CD4-positive, alpha-beta T cell treated with Interleukin-17A for 1 hour (primary cell): ENCODE results near the gene SCN2B.

Source experiments
- DNase-seq: peaks from one replicate; pipeline ENCODE4 v3.0.0-alpha.2; 2020

Gene SCN2B

DNA sequence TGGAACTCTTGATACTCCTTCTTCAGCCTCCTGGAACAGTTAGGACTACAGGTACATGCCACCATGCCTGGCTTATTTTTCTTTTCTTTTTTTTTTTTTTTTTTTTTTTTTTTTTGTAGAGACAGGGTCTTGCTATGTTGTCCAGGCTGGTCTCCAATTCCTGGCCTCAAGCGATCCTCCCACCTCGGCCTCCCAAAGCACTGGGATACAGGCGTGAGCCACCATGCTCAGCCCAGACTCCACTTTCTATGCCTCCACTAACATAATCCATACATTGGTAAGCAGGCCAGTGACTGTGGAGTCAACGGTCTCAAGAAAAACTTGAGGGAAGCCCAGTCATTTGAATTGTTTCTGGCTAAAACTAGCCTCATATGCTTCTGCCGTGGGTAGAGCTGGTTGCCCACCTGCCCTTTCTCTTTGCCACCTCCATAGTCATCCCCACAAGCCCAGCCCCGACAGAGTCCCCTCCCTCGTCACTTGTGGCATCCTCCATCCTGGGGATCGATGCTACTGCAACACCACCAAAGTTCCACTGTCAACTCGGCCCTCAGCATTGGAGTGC, 2.4 kb downstream of the SCN2B start:
- no peak for DNase-seq

DNA sequence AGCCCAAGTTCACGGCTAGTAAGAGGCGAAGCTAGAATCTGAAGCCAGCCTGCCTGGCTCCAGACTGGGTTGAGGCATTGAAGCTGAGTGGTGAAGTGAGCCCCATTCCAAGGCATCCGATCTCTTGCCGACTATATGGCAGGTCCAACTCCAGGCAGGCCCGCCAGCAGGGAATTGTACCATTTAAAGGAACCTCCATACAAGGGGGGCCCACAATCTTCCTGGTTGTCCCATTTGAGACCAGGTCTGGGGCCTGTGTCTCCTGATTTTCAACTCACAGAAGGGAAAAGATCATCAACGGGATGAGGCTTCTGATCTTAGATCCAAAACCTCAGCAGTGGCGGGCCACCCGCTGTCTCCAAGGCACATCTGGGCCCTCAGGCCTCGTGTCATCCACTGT, 4.1 kb downstream of the SCN2B start:
- DNase-seq: no peak

DNA sequence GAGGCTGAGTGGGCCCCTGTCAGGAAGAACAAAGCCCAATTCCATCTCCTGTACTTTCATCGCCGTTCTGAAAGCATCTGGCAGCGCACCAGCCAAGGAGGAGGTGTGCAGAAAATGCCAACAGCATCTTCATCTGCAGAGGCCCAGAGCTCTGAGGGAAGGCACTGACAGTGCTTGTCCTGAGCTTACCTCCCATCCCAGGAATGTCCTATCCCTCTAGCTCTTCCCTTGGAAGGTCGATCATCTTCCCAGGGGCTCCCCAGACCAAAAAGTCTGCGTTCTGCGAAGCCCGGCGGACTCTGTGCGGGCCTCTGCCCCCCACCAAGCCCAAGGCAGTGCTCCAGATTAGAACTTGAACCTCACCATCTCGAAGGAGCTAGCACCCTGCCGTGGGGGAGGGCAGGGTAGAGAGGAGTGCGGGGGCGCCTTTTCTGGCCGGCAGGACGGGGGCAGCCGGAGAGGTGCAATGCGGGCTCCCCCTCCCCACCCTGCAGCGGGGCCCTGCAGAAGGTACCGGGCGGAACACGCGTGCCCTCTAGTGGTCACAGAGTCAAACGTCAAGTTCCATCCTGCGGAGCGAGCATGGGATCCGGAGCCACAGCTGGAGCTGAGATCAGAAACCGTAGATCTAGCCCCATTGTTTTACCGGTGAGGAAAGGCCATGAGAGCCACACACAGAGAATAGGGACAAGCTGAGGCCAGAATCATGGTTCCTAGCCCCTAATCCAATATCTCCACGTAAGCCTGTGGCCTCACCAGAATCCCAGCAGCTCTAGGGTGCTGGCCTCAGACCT, 5.0 kb downstream of the SCN2B start:
- peak; percentile 74 for DNase-seq

DNA sequence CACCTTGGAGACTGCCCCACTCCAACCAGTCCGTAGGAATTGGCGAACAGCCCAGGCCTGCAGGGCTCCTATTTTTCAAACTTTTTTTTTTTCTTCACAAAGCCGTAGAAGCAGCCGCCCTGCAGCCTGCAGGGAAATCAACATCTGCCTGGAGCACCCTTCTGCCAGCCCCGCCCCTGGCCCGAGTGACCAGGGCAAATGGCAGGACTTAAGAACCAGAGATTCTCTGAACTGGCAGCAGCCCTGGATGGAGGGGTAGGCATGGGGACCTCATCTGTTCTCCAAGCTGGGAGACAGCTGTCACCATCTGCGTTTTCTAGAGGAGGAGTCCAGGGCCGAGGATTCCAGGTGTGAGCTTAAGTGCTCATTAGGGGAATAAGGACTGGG, 5.6 kb downstream of the SCN2B start:
- no peak for DNase-seq

DNA sequence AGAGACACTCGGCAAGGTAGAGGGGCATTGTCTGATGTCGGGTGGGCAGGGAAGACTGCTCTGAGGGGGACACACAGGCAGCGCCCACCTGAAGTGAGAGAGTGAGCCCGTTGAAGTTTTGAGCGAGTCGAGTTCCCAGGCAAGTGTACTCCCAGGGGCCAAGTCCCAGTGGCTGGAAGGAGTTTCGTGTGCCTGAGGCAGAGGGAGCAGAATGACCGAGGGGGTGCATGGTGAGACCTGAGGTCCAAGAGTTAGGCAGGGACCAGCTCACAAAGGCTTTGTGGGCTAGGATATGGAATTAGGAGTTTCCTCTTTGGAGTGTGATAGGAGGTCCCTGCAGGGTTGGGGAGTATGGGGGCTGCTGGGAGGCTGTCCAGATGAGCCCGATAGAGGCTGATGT, 6.2 kb downstream of the SCN2B start:
- DNase-seq: no peak

DNA sequence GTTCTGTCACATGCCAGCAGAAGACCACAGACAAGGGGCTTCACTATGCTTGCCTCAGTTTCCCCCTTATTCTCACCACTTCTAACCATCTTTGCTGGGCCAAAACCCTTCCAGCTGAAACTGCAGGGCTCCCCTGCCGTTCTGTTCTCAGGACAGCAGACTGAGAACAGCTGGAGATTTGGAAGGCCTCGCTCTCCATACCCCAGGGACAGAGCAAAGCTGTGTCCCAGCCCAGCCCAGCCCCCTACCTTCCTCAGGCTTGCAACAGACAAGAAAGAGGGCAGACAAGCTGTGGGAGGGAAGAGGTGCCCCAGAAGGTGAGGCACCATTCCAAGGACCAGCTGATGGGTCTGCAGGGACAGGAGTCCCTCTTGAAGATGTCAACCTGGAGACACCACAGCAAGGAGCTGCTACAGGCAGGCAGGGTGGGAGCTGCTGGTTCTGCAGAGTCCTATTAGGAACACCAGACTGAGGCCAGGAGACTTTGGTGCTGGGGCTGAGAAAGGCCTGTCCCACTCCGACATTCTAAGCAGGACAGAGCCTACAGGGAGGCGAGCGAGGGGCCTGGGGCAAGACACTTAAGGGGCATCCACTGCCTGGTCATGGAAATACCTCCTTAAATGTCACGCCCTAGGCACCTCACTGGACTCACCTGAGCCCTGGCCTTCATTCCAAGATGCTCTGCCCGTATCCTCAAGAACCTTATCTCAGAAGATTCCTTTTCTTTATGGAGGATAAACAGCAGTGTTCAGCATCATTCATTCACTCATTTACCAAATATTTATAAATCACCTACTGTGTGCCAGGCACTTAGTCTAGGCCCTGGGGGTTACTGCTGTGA, 6.9 kb downstream of the SCN2B start:
- DNase-seq: no peak

DNA sequence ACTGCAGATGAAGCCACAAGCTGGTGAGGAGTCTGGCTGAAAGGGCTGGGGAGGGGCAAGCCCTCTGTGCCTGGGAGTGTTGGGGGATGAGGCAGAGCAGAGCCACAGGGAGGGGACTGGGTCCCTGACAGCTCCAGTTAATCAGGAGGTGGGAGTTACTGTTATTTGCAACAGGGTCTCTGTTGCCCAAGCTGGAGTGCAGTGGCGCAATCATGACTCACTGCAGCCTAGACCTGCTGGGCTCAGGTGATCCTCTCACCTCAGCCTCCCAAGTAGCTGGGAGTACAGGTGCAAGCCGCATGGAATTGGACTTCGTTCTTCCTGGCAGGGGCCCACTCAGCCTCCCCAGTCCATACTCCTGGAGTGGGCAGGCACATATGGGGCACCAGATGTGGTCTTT, 7.7 kb downstream of the SCN2B start:
- no peak for DNase-seq

DNA sequence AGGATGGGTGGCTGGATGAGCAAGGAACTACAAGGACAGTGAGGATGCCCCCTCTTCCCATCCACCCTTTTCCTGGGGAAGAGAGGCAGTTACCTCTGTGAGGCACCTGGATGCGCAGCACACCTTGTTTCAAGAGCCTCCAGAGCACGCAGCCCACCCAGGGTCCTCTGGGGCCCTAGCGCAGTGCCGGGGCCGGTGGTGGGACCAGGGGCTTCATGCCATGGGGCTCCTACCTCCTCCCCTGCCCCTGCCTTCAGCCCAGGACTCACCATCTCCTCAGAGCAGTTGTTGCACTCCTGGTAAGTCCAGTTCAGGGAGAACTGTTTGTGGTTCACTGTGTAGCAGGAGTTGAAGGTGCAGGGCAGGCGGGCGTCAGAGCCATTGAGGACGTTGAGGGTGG, 8.1 kb downstream of the SCN2B start:
- DNase-seq: no peak

DNA sequence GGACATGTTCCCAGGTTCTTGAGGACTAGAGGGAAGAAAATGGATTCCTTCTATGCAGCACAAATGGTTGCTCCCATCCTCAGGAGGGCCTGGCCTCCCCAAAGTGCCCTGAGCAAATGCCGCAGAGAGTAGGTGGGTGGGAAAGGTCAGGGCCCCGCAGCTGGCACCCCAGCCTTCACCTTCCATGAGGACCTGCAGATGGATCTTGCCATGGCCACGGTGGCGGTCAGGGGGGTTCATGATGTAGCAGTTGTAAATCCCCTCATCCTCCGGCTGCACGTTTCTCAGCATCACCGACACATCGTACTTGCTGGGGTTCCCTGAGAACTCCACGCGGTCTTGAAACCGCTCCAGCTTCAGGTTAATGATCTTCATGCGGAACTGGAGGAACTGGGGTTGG, 8.5 kb downstream of the SCN2B start:
- DNase-seq: no peak

DNA sequence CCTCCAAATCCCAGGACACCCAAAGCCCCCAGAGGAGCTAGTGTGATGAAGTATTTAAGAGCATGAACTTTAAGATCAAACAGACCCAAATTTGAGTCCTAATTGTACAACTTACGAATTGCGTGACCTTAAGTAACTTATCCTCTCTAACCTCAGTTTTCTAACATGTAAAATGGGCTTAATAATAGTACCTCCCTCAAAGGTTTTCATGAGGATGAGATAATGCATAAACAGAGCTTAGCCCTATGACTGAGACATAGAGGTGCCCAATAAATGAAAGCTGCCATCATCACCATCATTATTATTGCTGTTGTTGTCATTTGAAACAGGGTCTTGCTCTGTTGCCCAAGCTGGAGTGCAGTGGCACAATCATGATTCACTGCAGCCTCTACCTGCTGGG, 9.2 kb downstream of the SCN2B start:
- no peak for DNase-seq

DNA sequence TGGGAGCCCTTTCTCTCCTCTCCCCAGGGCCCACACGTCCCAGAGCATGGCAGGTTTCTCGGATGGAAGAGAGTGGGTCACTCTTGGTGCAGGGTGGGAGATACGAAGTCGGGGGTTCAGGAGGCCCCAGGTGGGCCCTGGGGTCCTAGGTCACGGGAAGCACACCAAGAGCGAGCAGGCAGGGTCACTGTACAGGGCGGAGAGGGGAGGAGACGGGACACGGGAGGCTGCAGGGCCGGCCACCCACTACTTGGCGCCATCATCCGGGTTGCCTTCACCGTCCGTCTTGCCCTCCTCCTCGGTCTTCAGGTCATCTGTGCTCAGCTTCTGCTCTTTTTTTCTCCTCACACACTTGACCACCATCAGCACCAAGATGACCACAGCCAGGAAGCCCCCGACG, 9.8 kb downstream of the SCN2B start:
- DNase-seq: no peak

DNA sequence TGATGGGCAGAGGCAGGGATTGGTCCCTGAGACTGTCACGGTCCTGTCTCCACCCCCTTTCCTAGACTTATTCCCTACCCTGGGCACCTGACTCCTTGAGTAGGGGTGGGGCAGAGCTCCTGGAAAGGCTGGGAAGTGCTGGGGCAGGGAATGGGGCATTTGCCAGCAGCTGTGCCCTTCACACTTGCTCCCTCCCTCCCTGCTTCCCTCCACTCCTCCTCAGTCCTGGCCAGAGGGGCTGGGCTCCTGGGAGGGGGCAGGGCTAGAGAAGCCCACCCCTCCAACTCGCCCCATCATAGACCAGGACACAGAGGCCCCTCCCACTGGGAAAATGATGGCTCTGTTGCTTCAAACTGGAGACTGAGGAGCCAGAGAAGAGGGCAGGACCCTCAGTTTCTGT, 11.6 kb downstream of the SCN2B start:
- DNase-seq: no peak

DNA sequence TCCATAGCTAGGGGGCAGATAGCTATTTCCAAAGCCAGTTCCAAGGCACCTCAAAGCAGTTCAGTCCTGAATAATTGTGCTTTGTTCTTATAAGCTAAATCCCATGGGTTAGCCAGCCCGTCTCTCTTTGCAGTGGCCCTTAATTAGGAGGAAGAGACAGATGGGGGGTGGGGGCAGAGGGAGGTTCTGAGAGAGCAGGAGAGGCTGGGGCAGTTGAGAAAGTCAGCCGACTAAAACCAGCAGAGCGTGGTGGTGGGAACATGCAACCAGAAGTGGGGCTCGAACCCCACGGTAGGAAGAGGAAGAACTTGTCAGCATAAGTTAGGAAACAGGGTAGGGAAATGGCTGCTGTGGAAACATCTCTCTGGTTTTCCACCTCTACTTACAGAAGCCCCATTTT, 12.9 kb downstream of the SCN2B start:
- DNase-seq: no peak

DNA sequence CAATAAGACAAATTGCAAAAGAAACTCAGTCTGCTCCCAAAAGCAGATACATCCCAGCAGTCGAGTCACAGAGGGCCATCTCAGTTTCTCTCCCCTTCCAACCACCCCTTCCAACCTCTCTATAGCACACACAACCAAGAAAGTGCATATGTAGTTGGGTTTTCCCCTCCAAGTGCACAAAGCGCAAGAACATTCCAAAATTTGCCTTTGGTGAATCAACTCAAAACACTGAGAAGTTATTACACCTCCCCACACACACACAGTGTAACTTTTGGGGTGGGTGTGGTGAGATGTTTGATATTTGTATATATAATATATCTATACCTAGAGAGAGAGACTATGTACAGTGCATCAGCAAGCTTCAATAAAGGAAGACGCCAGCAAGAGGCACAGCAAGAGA, 13.6 kb downstream of the SCN2B start:
- DNase-seq: no peak

DNA sequence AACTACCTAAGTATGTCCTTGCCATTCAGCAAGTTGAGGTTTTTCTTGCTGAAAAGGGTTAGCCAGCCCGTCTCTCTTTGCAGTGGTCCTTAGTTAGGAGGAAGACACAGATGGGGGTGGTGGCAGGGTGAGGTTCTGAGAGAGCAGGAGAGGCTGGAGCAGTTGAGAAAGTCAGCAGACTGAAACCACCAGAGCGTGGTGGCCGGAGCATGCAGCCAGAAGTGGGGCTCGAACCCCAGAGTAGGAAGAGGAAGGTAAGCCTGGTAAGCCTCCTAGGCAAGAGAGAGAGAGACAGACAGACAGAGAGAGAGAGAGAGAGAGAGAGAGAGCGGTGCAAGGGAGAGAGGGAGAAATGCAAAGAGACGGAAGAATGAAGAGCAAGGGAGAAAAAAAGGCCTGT, 14.7 kb downstream of the SCN2B start:
- no peak for DNase-seq

DNA sequence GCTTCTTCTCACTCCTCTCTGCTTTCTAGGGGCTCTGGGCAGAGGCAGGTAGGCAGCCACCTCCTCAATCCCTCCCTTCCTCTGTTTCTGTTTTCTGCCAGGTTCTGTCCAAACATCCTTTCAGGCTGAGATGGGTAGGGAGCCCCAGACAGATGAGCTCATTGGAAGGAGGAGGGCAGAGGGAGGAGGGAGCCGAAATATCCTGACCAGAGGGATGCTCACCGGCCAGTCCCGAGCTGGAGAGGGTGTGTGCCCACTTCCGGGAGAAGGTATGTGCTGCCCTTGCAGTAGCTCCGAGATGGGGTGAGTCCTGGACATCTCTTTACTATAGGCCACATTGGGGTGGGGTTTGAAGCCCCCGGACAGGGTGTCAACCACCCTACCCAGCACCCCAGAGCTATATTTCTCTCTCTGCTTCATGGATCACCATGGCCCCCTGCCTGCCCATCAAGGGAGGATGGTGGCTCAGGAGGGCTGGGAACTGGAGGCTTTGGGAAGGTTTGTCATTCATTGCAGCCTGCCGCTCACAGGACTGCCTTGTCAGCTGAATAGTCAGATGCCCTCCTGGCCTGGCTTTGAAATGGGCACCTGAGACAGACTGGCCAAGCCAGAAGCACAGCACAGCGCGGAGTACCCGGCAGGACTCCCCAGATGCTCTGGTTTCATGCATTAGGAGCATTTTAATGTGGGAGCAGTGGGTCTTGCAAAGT, 19.1 kb downstream of the SCN2B start:
- DNase-seq: no peak

DNA sequence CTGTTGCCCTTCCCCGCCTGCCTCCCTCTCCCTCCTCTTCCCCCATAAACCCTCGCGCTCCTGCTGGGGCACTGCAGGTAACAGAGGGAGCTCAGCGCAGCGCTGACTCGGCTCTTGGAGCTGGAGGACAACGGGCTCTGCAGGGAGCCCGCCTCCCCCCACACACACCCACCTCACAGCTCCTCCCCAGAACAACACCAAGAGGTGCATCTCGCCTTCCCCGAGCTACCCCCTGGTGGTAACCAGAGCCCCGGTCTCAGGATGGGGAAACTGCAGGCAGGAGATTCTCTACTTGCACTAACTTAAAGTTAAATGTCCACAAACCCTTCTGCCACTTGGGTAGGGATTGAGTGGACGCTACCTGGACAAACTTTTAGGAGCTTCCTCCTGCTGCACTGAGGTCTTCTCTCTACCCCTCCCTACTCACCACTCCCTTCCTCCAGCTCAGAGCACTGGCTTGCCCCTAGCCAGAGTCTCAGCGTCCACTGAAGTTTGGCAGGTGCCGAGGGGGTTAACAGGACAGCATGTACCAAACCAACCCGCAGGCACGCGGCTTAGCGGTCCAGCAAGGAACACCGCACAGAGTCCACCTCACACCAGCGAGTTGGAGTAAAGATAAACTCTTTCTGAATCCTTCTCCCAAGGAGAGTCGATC, 19.8 kb downstream of the SCN2B start:
- DNase-seq: peak; percentile 13

DNA sequence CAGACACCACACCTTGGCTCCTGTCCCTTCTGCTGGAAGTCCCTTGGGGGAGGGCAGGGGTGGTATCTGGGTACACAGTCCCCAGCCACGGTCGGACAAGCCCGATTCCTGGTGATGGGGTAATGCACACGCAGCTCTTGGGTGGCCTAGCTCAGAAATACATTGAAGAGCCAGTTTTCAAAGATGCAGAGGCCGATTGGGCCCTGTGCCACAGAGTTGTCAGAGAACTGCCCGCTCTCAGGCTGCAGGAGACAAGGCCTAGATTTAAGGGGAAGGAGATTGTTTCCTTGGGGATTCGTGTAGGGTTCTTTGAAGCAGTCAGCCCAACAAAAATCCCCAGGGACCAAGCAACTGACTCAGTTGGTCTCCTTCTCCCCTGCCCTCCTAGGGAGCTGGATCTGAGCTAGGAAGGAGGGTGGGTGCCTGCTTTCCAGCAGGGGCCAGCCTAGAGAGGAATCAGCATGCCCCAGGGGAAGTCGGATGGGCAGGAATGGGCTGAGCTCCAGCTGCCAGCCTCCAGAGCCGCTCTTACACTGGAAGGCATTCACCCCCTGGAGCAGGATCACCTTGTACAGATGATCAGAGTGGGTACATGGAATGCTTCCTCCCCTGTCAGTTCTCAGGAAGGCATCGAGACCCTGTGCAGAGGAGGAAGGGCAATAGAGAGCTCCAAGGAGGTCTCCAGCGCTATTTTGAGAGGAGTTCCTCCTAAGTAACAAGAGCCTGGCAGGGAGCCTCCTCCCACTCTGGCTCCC, 20.5 kb downstream of the SCN2B start:
- DNase-seq: no peak

DNA sequence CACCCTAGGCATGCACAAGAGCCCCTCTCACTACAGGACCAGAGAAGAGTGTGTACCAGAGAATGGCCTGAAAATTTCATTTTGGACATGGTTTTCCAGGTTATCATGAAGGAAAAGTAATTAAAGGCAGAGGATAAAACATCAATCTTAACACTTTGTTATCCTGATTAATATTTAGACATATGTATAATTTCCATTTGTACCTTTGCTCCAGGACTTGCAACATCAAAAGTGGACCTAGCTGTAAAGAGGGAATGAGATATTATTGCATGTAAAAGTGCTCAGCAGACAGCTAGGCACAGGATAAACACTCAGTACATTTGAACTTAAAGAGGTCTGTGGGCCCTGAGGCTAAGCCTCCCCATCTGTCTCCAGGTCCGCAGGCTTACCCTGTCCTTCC, 21.8 kb downstream of the SCN2B start:
- DNase-seq: no peak

DNA sequence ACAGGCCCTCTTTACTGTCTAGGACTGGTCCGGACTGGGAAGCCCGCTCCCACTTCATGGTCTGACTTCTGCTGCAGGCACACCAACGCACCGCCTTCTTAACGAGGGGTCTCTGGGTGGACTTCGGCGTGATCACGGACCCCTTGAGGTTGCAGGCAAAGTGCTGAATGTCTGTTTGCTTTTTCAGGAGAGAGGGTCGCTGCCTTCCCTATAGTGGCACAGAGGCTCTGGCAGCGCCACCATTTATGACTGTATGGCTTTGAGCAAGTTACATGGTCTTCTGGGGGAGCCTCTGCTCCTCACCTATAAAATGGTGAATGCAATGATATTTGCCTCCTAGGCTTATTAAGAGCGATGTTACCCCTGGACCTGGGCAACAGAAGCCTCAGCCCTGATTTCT, 22.5 kb downstream of the SCN2B start:
- no peak for DNase-seq

DNA sequence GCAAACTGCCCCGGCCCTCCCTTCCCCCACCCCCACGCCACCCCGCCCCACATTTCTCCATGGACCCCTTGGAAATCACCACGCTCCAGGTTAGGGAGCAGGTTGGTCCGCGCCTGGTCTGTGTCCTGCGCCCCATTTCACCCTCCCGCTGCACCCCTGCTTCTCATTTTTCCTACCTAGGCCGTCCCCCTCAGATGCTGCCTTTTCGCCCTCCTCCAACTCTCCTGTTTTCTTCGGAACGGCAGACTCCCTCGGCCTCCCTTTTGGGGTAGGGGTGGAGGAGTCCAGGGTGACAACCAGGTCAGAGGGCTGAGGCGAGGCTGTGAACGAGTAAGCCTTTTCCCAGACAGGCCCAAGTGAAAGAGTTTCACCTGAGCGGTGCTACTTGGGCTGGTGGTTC, 22.9 kb downstream of the SCN2B start:
- no peak for DNase-seq
